ENCODE results near the gene OBSCN. TPM values are rescaled to one million over a fixed set of nuclear protein-coding genes. Genes with fewer than 3 reads are reported as not detected.
"Not testable (repeated sequence)": the region's sequence is repeated elsewhere in the genome, so short reads cannot be mapped to it uniquely, and the experiment has no call there.

Gene OBSCN
- total RNA-seq, 1 donor from 2014 or later: 15.2 TPM

- Mint-ChIP-seq H3K36me3 (ENCODE audit: unreplicated experiment) (no peaks in the 10 kb centered on the region), H3K9me3 (ENCODE audit: unreplicated experiment) (no peaks in the 10 kb centered on the region), H3K27ac (ENCODE audit: unreplicated experiment) (no peak overlapping the region), H3K4me3 (ENCODE audit: unreplicated experiment) (no peak overlapping the region), H3K27me3 (ENCODE audit: unreplicated experiment) (no peaks in the 10 kb centered on the region), H3K4me1 (ENCODE audit: unreplicated experiment) (peaks cover 24% of the 10 kb centered on the region)
- no peak for DNase-seq (ENCODE audit: extremely low spot score, unreplicated experiment)
- no peak for TF ChIP-seq CTCF (IDR thresholded peaks at IDR 0.05)
Observed at GRCh38 chr1:228169345-228169744, 38.5 kb upstream of the OBSCN start.

- H3K27ac Mint-ChIP-seq (ENCODE audit: unreplicated experiment): no peak overlapping the region
- H3K27me3 Mint-ChIP-seq (ENCODE audit: unreplicated experiment): no peaks in the 10 kb centered on the region
- no peak for TF ChIP-seq CTCF (IDR thresholded peaks at IDR 0.05)
- no peaks in the 10 kb centered on the region for H3K9me3 Mint-ChIP-seq (ENCODE audit: unreplicated experiment)
- no peak overlapping the region for H3K4me3 Mint-ChIP-seq (ENCODE audit: unreplicated experiment)
- no peaks in the 10 kb centered on the region for H3K36me3 Mint-ChIP-seq (ENCODE audit: unreplicated experiment)
- DNase-seq (ENCODE audit: extremely low spot score, unreplicated experiment): no peak
- peaks cover 16% of the 10 kb centered on the region for H3K4me1 Mint-ChIP-seq (ENCODE audit: unreplicated experiment)
Observed at GRCh38 chr1:228170666-228171065, 37.2 kb upstream of the OBSCN start.

GRCh38 chr1:228171221-228171891 is 36.5 kb upstream of the OBSCN start:
- no peak for DNase-seq (ENCODE audit: extremely low spot score, unreplicated experiment)
- H3K36me3 Mint-ChIP-seq (ENCODE audit: unreplicated experiment): no peaks in the 10 kb centered on the region
- H3K4me3 Mint-ChIP-seq (ENCODE audit: unreplicated experiment): no peak overlapping the region
- H3K27ac Mint-ChIP-seq (ENCODE audit: unreplicated experiment): no peak overlapping the region
- H3K4me1 Mint-ChIP-seq (ENCODE audit: unreplicated experiment): peaks cover 16% of the 10 kb centered on the region
- no peak for TF ChIP-seq CTCF (IDR thresholded peaks at IDR 0.05)
- H3K27me3 Mint-ChIP-seq (ENCODE audit: unreplicated experiment): no peaks in the 10 kb centered on the region
- no peaks in the 10 kb centered on the region for H3K9me3 Mint-ChIP-seq (ENCODE audit: unreplicated experiment)

- no peak for DNase-seq (ENCODE audit: extremely low spot score, unreplicated experiment)
- Mint-ChIP-seq H3K4me1 (ENCODE audit: unreplicated experiment) (peaks cover 7% of the 10 kb centered on the region), H3K4me3 (ENCODE audit: unreplicated experiment) (no peak overlapping the region), H3K9me3 (ENCODE audit: unreplicated experiment) (no peaks in the 10 kb centered on the region), H3K27ac (ENCODE audit: unreplicated experiment) (no peak overlapping the region), H3K36me3 (ENCODE audit: unreplicated experiment) (no peaks in the 10 kb centered on the region), H3K27me3 (ENCODE audit: unreplicated experiment) (no peaks in the 10 kb centered on the region)
- TF ChIP-seq CTCF (IDR thresholded peaks at IDR 0.05): no peak
Observed at GRCh38 chr1:228172591-228173527, 35.0 kb upstream of the OBSCN start.

GRCh38 chr1:228173528-228174481 is 34.0 kb upstream of the OBSCN start:
- H3K4me1 Mint-ChIP-seq (ENCODE audit: unreplicated experiment); H3K36me3 Mint-ChIP-seq (ENCODE audit: unreplicated experiment); H3K27me3 Mint-ChIP-seq (ENCODE audit: unreplicated experiment); H3K9me3 Mint-ChIP-seq (ENCODE audit: unreplicated experiment); H3K27ac Mint-ChIP-seq (ENCODE audit: unreplicated experiment); H3K4me3 Mint-ChIP-seq (ENCODE audit: unreplicated experiment); DNase-seq (ENCODE audit: extremely low spot score, unreplicated experiment): not testable (repeated sequence)
